ENCODE data around the gene DLST. TPM values are rescaled to one million over a fixed set of nuclear protein-coding genes. Genes with fewer than 3 reads are reported as not detected.

Gene DLST
- total and polyA plus RNA-seq, 12 donors = 42.0 to 205 (median 146) TPM

GRCh38 chr14:74868739-74869138 is 13.0 kb upstream of the DLST start:
- no peaks in the 10 kb centered on the region for H3K27me3 ChIP-seq
- H3K9me3 ChIP-seq (replicated peaks in 1 of 3) = no peaks in the 10 kb centered on the region
- no peak for DNase-seq
- no peaks in the 10 kb centered on the region for H3K36me3 ChIP-seq (replicated peaks in 1 of 2)
- TF ChIP-seq, protein P1, sequence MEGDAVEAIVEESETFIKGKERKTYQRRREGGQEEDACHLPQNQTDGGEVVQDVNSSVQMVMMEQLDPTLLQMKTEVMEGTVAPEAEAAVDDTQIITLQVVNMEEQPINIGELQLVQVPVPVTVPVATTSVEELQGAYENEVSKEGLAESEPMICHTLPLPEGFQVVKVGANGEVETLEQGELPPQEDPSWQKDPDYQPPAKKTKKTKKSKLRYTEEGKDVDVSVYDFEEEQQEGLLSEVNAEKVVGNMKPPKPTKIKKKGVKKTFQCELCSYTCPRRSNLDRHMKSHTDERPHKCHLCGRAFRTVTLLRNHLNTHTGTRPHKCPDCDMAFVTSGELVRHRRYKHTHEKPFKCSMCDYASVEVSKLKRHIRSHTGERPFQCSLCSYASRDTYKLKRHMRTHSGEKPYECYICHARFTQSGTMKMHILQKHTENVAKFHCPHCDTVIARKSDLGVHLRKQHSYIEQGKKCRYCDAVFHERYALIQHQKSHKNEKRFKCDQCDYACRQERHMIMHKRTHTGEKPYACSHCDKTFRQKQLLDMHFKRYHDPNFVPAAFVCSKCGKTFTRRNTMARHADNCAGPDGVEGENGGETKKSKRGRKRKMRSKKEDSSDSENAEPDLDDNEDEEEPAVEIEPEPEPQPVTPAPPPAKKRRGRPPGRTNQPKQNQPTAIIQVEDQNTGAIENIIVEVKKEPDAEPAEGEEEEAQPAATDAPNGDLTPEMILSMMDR (IDR thresholded peaks at IDR 0.05) = no peak
- no peak for TF ChIP-seq POLR2A (IDR thresholded peaks at IDR 0.05)
- H3K4me3 ChIP-seq = no peak overlapping the region
- WGBS, 4 donors = 75 to 87% (median 82%) methylated on average over 8 of the region's 8 CpGs
- intact Hi-C loops (cut with DNase I) = no loop called here
- H3K4me1 ChIP-seq (replicated peaks in 1 of 2) = no peaks in the 10 kb centered on the region
- no peak overlapping the region for H3K27ac ChIP-seq

DNA sequence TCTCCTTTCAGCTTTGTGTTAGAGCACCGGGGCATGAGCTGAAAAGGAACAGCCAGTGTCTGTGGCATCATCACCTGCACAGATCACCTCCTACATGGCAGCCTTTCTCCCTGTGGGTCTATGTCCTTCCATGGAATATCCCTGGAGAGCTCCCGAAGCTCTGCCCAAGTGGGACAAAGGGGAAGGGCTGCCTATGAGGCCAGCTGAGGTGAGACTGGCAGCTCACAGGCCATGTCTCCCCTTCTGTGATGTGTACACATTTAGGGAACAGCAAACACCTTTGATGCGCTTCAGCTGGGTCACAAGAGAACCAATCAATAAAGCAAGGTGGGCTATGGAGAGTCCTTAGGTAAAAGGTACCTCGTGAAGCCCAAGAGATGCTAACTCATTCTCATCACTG is 9.9 kb upstream of the DLST start:
- no peak overlapping the region for H3K27ac ChIP-seq
- no peaks in the 10 kb centered on the region for H3K9me3 ChIP-seq (replicated peaks in 1 of 3)
- intact Hi-C loops (cut with DNase I) = no loop called here
- H3K36me3 ChIP-seq (replicated peaks in 1 of 2) = no peaks in the 10 kb centered on the region
- H3K4me1 ChIP-seq (replicated peaks in 1 of 2) = no peaks in the 10 kb centered on the region
- whole genome bisulfite sequencing, 4 donors = 86 to 93% (median 88%) methylated on average over 4 of the region's 4 CpGs
- DNase-seq = no peak
- no peak overlapping the region for H3K4me3 ChIP-seq
- H3K27me3 ChIP-seq = no peaks in the 10 kb centered on the region
- TF ChIP-seq POLR2A (IDR thresholded peaks at IDR 0.05) = no peak
- TF ChIP-seq, protein P1 (IDR thresholded peaks at IDR 0.05) = no peak

GRCh38 chr14:74875204-74875603 is 6.5 kb upstream of the DLST start:
- TF ChIP-seq, protein P1 (IDR thresholded peaks at IDR 0.05) = no peak
- TF ChIP-seq POLR2A (IDR thresholded peaks at IDR 0.05) = no peak
- Histone ChIP-seq H3K27ac (no peak overlapping the region), H3K4me1 (replicated peaks in 1 of 2) (no peaks in the 10 kb centered on the region), H3K36me3 (replicated peaks in 1 of 2) (no peaks in the 10 kb centered on the region), H3K9me3 (replicated peaks in 1 of 3) (no peaks in the 10 kb centered on the region), H3K4me3 (no peak overlapping the region), H3K27me3 (no peaks in the 10 kb centered on the region)
- 83 to 88% (median 86%) methylated on average over 5 of the region's 5 CpGs for WGBS, 4 donors
- DNase-seq = no peak
- intact Hi-C loops (cut with DNase I) = no loop called here

GRCh38 chr14:74875941-74876913 is 5.5 kb upstream of the DLST start, which contains the start of gene PROX2:
TSS of gene PROX2 (minus strand) at chr14:74876145. CDS start at chr14:74863834, 12,311 bp downstream.
- Histone ChIP-seq H3K4me3 (no peak within 1 kb of the TSS), H3K9me3 (replicated peaks in 1 of 3) (no peaks in the 10 kb centered on the region), H3K27me3 (no peaks in the 10 kb centered on the region), H3K4me1 (replicated peaks in 1 of 2) (peaks cover 5% of the 10 kb centered on the region in 2 donors), H3K27ac (no peak within 1 kb of the TSS), H3K36me3 (replicated peaks in 1 of 2) (no peaks in the 10 kb centered on the region)
- TF ChIP-seq, protein P1 (IDR thresholded peaks at IDR 0.05) = no peak
- no peak for TF ChIP-seq POLR2A (IDR thresholded peaks at IDR 0.05)
- no peak for DNase-seq
- intact Hi-C loops (cut with DNase I) = no loop called here
- 48 to 69% (median 51%) methylated on average over 7 to 13 of the region's 13 CpGs for WGBS, 4 donors

Data from adrenal gland (tissue), 12 donors.